GM12864 (cell line): Measurements from ENCODE around the gene FARSA.
A peak's percentile ranks its signal among the peaks of the same experiment; 100 is the strongest.
"Not testable (repeated sequence)": the region's sequence is repeated elsewhere in the genome, so short reads cannot be mapped to it uniquely, and the experiment has no call there.

Source experiments
- DNase-seq: peaks from one replicate; pipeline ENCODE4 v3.0.0-alpha.2; 2011; ENCODE audit warnings: low read depth
- H3K4me3 ChIP-seq: 2 replicates; pipeline ENCODE4 v1.5.1; 2011; ENCODE audit warnings: mild to moderate bottlenecking, low read depth, low read length, control low read depth
- CTCF ChIP-seq: IDR thresholded peaks from 2 replicates; pipeline ENCODE4 v1.5.1; 2011; ENCODE audit warnings: low read depth, mild to moderate bottlenecking, moderate library complexity, low read length, control low read depth, inconsistent platforms; ENCODE audit errors: missing control alignments

FARSA gene

GRCh38 chr19:12932392-12933286 lies 872 bp downstream of the FARSA start:
- peak overlapping the region; percentile 83 for H3K4me3 ChIP-seq
- no peak for DNase-seq
- no peak for TF ChIP-seq CTCF

- peak; percentile 16 for TF ChIP-seq CTCF
- no peak for DNase-seq
- H3K4me3 ChIP-seq = no peak overlapping the region
Measured at GRCh38 chr19:12930002-12930645, 3.4 kb downstream of the FARSA start.

GRCh38 chr19:12924621-12925310 lies 8.7 kb downstream of the FARSA start:
- DNase-seq = no peak
- TF ChIP-seq CTCF = no peak
- no peak overlapping the region for H3K4me3 ChIP-seq

GRCh38 chr19:12922959-12923358 lies 10.6 kb downstream of the FARSA start:
- TF ChIP-seq CTCF = no peak
- no peak overlapping the region for H3K4me3 ChIP-seq
- no peak for DNase-seq

- no peak for DNase-seq
- no peak overlapping the region for H3K4me3 ChIP-seq
- no peak for TF ChIP-seq CTCF
Measured at GRCh38 chr19:12921047-12921446, 12.5 kb downstream of the FARSA start.

GRCh38 chr19:12918253-12918652 lies 15.3 kb downstream of the FARSA start:
- TF ChIP-seq CTCF = no peak
- no peak for DNase-seq
- H3K4me3 ChIP-seq = no peak overlapping the region

- not testable (repeated sequence) for H3K4me3 ChIP-seq, DNase-seq
Measured at GRCh38 chr19:12915860-12916259, 17.7 kb downstream of the FARSA start.
